Transverse colon (tissue), 4 donors: ENCODE measurements around the gene GRIN2A.

ENCODE experiments used
- CTCF ChIP-seq, 5 experiments: fragments of 200-600 bp in 3 of 5; fragments of 450-650 bp in 2 of 5; sonication (generic) in 3 of 5; IDR thresholded peaks; 1 replicate in 2 of 5; 2 replicates in 3 of 5; pipeline ENCODE4 v1.5.1; 2016 to 2017; ENCODE audit warnings: antibody characterized with exemption in 5 of 5, inconsistent platforms in 3 of 5, mild to moderate bottlenecking in 2 of 5, moderate library complexity in 1 of 5
- POLR2A ChIP-seq: fragments of 450-650 bp; IDR thresholded peaks from one replicate; pipeline ENCODE4 v1.6.1; 2016; ENCODE audit warnings: antibody characterized with exemption, mild to moderate bottlenecking, moderate library complexity
- POLR2AphosphoS5 ChIP-seq, 3 donors: sonication (generic); formaldehyde crosslinking; IDR thresholded peaks; one replicate each; pipeline ENCODE4 v1.6.1; 2016; ENCODE audit warnings: antibody characterized with exemption in 3 of 3

- no peak for TF ChIP-seq POLR2A
- no peak for TF ChIP-seq CTCF (IDR thresholded peaks at IDR 0.05)
- no peak for TF ChIP-seq POLR2AphosphoS5 (IDR thresholded peaks at IDR 0.05)
Measured at GRCh38 chr16:9757687-9758086, 424.5 kb downstream of the GRIN2A start.
